HG02642 (cell line): ENCODE measurements around the gene COL4A2.

Experiments
- ATAC-seq: cut with Tn5 transposase; IDR thresholded peaks from one replicate; pipeline ENCODE4 v1.9.1; 2021; ENCODE audit warnings: mild to moderate bottlenecking; ENCODE audit not compliant: unreplicated experiment, poor library complexity

The COL4A2 gene

DNA sequence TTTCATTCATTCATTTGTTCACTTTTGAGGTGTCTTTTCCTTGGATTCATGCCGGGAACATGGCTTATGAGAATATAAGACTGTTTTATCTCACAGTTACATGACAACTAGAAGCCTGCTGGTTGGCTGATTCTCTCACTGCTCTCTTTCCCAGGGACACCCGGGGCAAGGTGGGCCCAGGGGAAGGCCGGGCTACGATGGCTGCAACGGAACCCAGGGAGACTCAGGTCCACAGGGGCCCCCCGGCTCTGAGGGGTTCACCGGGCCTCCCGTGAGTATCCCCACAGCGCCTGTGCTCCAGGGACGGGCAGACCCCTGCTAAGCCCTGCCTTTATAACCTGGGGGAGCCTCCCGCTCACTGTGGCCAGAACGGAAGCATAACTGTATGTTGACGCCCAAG lies 121.2 kb downstream of the COL4A2 start:
- no peak for ATAC-seq

DNA sequence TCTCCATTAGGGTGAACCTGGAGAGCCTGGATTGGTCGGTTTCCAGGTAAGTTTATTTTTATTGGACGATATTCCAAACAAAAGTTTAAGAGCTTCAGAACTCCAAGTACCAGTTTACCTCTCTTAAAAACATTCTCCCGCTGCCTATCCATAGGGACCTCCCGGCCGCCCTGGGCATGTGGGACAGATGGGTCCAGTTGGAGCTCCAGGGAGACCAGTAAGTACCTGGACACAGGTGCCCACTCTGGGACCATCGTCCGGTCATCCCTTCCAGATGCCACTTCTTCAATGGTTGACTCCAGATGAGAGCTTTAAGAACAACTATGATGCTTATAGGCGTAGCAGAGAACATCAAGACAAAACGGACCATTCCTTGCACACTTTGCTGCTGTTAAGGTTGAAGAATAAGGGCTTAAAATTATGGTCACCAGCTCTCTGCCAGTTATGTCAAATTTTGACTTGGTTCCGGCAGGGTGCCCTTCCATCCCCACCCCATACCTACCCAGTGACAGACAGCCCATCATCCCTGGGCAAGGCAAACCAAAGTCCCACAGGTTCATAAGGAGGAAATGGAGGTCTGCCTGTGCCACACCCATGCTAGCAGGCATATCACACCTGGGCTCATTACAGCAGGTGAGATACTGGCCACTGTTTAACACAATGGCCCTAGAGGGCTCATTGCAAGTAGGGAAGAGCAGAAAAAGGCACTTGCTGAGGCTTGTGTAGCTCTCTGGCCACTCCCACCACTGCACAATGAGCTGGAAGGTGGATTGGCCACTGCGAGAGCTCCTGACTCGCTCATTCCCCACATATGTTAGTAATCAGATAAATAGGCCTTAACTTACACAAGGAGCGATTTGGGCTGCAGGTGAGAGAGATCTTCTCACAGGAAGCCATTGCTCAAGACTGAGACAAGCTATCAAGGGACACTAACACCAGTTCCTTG lies 123.6 kb downstream of the COL4A2 start:
- ATAC-seq = no peak

DNA sequence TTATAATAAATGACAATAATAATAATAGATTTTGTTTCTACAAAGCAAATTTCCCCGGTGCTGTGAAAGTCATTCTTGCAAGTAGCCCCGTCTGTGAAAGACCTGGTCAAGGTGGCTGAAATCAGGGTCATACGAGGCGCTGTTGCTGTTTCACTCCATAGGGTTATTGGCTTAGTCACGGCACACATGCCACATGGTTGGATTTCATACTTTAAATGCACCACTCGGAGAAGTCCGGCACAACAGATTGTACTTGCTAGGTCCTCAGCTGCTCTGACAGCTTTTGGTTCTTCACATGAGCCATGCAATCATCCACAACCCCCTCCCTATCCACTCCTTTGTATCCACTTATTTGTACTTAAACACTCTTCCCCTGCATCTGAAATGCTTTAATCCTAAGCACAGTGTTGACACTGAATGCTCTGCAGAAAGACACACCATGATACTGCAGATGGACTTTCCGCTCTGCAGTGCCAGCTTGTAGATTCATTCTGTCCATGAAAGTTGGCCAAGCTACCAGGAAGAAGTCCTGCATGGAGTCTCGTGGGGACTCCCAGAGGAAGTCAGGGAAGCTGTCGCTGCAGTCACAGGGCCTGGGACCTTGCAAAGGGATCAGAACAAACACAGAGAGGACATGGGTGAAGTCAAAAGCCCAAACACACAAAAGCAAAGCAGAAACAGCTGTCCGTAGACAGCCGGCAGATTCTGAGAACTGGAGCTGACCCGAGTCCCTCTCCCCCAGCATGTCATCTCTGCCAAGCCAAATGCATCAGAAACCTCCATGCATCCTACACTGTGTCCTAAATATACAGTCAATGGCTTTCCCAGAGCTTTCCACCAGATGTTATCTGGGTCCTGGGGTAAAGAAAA lies 124.6 kb downstream of the COL4A2 start:
- no peak for ATAC-seq

DNA sequence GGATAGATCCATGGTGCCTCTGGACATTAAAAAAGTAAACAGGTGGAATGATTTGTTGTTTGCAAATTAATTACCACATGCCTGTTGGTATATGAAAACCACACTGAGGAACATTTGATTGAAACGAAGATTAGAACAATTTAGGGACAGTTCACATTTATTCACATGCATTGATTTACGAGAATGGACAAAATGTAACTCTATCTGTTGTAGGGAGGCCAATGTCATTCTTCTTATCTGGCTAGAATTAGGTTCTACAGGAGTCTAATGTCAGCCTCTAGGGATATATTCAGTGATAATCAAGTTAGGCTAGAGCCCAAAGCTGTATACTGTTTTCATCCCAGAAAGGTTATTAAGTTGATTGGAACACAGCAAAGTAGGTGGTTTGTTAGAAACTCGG lies 125.4 kb downstream of the COL4A2 start:
- ATAC-seq = no peak

DNA sequence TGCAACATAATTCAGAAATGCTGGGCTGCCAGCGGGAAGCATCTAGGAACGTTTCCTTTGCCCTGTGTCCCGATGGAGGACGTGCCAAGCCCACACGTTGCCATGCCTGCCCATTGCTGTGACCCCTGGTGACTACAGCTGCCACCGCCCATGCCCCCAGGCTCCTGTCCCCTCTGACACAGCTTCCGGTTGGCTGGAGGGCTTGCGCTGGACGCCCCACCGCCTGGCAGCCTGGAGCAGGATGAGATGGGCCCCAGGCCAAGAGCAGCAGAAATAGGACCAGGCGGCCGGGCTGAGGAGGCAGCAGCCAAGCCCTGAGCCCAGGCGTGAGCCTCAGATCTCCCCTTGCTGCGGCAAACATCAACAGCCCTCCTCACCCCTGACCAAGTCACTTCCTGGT lies 125.9 kb downstream of the COL4A2 start:
- no peak for ATAC-seq

DNA sequence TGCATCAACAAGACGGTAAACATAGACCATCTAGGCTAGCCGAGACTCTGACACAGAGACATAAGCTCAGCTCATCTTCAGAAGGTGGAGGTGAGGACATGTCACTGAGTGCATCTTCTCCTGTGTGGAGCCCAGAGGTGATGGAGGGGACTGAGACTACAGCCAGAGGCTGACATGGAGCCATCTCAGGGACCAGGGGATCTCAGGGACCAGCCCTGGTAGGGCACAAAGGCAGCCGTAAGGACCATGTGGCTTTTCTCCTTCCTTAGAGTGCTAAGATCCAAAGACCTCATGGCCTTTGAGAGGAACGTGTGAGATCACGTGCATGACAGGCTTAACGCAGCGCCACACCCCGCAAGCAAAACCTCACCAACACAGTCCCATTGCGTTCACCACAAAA lies 127.5 kb downstream of the COL4A2 start:
- no peak for ATAC-seq

DNA sequence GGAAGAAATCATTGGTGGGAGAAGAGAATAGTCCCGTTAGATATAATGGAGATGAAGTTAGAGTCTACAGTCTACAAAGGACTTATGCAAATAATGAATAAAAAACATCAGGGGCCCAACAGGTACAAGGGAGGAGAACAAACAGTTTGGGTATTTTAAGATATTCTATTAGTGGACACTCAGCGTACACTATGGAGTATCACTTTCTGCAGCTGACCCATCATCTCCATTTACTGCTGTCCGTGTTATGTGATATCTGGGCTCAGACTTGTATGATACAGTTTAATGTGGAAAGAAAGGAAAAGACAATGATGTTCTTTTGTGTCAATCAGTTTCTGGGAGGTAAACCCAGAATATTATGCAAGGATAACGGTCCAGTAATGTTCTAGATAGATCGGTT lies 128.2 kb downstream of the COL4A2 start:
- ATAC-seq = no peak

DNA sequence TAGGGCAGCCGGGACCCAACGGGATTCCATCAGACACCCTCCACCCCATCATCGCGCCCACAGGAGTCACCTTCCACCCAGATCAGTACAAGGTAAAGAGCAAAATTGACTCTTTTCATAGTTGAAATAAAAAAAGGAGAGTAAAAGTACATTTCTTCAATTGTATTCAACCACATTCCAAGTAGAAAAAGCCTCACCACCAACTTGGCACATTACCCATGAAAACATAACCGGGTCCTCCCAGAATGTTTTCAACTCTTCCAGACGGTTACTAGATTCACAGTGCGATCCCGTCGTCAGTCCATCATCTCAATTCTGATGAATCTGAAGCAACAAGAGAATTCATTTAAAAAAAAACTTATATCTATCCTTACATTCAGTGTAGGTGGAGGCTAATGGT lies 129.2 kb downstream of the COL4A2 start:
- no peak for ATAC-seq

DNA sequence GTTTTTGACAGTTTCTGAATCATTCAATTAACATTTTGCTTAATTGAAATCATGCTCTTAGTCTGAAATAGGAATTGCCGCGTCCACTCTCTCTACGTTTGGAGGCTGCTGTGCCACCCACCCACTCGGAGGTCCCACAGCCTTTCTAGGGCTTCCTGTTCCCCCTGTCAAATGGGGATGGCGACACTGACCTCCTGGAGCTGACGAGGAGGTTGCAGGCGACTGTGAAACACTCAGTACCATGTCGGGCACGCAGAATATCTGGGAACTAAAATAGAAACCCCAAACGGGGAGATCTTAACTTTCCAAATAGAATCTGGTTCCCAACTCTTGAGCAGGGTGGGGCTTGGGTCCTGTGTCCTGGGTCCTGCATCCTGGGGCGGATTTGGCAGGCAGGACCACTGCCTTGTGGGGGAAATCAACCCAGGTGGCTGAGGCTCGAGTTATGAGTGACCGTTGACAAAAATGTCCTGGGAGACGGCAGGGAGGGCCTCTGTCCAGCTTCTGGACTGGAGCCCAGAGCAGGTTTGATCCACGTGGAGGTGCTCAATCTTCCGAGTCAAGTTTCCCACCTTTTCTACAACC lies 129.8 kb downstream of the COL4A2 start:
- ATAC-seq = no peak

DNA sequence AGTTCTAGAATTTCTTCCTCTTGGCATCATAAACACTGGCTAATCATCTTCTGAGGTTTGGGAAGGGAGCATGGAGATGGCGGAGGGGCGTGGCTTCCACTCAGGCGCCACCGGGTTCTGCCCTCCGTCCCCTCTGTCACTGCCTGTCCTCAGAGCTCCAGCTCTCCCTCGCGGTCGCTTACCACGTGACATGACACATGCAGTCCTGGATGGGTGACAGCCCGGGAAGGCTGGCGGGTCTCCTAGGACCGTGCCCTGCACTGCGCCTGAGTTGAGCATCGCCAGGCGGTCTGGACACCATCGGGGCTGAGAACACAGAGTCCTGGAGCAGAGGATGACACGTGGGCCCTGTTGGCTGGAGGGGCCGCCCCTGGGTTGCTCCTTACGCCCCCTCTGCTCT lies 131.1 kb downstream of the COL4A2 start:
- no peak for ATAC-seq

DNA sequence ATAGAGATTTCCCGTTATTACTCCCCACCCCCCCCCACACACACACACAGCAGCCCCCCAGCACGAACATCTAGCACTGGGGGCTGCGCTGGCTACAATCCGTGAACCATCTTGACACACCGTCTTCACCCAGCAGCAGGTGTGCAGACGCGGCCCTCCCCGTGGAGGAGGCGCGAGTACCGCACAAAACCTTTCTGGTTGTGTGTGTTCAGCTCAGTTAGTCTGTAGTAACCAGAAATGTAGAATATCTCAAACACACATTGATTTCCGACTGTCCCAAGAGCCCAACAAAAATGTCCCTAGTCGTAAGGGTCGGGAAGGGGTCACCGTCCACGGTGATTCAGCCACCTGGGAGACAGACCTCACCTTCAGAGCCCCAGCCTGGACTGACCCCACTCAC lies 131.7 kb downstream of the COL4A2 start:
- no peak for ATAC-seq

DNA sequence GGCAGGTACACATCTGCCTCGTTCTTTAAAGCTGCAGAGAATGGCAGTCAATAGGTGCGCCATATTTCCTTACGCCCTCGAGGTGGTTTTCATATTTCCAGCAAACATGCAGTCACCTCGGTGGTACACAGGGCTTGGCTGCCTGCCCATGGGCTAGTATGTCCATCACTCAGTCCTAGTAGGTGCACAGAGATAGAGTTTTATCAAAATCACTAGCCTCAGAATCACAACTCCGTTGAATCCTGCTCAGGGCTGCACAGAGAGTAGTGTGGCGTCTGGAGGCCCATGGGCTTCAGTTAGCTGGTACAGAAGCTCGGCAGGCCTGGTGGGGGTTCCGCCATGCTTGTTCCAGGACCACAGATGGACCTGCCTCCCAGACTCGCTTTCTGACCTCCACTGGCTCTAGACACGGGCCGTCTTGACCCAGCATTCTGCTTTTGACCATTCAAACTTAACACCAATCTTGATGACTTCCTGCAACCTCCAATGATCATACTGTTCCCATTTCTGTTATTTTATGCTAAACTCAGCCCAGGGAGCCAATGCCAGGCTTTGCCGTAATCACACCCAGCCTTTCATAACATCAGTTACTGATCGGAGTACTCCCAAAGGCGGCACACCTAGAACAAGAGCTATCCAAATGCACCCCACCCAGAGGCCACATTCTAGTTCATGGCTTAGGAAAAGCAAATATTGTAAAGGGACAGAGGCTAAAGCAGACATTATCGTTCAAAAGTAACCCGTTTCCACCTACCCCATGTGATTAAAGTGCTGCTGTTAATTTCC lies 134.1 kb downstream of the COL4A2 start:
- ATAC-seq = no peak

DNA sequence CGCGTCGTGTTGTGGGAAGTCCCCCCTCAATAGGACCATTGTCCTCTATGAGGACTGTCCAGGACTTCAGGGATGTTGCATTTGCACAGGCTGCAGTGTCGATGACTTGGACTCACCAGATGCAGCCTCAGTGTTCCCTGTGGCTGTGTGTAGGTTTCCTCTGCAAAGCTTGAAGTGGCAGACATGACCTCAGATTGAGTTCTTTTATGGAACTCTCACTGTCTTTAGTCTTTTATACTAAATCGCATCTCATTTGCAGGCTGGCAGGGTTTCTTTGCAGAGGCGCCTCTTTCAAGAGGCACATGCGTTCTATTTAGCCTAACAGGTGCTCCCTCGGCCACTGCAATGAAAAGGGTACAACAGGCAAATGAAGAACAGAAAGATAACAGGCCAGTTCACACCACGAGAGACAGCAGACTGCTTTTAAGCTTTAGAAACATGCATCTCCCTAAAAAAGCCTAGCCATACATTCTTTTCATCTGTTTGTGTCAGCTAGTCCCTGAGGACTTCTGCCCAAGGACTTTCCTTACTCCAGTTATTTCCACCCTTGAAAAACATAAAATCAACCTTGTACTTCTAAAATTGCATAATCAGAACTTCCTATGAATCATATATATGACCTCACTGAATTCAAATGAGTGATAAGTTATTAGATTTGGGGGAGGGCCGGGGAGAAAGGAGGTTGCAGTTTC lies 136.0 kb downstream of the COL4A2 start:
- ATAC-seq = no peak

DNA sequence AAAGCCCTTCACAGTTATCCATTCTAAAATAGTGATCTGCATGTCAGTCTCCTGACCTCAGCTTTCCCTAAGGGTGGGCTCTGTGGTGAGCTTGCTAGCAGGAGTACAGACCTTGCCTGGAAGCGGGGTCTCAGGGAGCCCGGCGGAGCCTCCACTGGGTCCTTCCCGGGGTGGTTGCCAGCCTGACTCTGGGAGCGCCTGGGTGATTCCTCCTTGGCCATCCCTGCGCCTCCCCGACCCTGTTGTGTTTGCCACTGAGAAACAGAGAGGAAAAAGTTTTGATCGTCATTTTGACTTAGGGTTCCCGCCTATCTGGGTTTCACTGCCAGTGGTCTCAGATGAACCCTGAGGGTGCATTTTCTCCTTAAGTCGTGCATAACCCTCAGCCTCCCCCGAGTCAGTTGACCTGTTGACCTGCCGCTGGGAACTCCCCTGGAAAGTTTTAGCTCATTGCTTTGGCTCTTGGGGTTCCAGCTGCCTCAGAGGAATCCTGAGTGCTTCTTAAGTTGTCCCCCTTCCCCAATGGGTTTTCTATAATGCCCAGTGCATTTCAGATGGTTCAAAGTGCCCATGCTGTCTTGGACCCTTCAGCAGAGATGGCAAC lies 136.6 kb downstream of the COL4A2 start:
- ATAC-seq = no peak

DNA sequence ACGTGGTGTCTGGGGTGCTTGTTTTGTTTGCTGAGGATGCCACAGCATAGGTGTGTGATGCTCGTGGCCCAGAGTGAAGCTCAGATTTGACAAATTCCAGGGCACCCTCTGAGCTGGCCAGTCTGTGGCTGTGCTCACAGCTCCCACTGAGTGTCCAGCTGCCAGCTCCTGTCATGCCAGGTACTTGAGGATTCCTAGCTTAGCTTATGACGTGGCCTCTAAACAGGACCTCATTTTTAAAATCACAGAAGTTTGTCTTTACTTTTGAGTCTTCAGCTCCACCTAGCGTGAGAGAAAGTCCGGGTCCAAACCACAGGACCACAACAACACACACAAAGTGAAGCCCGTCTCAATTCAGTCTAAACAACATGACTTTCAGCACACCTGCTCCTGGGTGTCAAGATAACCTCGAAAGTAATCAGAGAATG lies 137.2 kb downstream of the COL4A2 start:
- ATAC-seq = no peak

DNA sequence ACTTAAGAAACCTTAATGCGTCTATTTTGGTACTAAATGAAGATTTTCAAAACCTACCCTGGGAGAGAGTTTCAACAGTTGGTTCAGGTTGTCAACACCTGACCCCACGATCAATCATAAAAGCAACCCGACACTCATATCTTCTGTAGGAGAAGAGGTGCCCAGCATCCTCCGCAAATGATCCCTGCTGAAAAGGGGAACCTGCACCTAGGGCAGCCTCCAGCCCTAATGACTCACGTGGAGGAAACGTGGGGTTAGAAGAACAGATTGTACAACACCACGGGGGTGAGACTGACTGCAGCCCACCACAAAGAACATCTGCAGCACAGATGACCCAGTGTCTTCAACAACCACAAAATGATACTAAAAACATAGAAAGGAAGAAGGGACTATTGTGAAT lies 138.1 kb downstream of the COL4A2 start:
- peak; percentile 45 for ATAC-seq

DNA sequence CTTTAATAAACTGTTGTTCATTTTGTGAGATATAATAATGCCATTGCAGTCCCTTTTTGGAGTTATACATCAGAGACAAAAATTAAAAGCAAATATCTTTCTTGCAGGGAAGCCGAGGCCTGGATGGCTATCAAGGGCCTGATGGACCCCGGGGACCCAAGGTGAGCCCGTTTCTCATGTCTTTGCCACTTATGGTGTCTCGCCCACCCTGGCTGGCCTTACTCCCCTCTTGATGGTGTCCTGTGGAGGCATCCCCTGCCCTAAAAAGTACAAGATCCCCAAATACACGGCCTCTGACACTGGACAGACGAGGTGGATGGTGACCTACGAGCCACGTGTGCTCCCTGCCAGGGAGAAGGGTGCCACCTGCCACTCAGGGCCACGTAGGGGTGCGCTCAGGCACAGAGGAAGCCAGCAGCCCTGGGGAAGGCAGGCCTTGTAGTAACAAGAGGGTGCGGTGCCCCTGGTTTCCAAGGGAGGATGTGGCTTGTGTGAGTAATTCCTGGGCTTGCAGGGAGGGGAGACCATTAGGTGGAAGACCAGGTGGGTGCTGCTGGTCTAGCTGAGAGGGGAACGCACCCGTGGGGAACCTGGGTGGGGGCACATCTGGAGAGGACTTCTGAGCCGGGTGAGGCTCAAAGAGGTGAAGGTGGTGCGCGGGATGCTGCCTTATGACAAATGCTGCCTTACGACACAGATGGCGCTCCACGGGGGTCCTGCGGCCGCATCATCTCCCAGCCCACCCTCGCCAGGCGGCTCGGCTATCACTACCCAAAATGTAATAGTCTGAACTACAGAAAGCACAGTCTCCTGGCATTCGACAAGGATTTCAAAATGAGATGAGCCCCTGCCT lies 138.9 kb downstream of the COL4A2 start:
- no peak for ATAC-seq

DNA sequence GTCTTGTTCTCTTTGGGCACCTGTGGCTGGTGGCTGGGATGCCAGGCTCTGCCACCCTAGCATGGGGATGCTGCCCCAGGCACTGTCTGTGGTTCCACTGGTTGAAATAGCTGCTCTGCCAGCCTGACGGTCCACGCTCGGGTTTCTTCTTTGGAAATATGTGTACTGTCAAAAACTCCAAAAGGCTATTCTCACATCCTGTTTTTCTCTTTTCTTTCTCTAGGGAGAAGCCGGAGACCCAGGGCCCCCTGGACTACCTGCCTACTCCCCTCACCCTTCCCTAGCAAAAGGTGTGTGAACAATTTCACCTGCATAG lies 139.4 kb downstream of the COL4A2 start:
- no peak for ATAC-seq
